Measurements from ENCODE around the gene CDKL2.

DNA sequence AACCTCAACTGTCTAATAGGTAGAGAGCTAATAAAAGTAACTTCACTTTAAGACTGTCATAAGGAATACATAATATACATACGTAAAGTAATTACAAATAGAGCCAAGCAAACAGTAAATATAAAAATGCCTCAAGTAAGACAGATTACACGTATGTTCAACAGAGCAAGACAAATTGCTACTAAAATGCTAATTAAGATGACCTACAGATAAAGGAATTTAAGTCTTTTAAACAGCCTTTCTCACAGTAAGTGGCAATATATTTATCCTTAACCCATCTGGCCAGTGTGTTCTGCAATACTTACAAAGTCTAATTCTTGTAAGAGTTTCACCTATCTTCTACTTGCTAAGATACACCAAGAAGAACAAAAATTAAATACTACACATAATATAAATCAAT, 30.2 kb upstream of the CDKL2 start:
- TF ChIP-seq, protein P1, sequence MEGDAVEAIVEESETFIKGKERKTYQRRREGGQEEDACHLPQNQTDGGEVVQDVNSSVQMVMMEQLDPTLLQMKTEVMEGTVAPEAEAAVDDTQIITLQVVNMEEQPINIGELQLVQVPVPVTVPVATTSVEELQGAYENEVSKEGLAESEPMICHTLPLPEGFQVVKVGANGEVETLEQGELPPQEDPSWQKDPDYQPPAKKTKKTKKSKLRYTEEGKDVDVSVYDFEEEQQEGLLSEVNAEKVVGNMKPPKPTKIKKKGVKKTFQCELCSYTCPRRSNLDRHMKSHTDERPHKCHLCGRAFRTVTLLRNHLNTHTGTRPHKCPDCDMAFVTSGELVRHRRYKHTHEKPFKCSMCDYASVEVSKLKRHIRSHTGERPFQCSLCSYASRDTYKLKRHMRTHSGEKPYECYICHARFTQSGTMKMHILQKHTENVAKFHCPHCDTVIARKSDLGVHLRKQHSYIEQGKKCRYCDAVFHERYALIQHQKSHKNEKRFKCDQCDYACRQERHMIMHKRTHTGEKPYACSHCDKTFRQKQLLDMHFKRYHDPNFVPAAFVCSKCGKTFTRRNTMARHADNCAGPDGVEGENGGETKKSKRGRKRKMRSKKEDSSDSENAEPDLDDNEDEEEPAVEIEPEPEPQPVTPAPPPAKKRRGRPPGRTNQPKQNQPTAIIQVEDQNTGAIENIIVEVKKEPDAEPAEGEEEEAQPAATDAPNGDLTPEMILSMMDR (conservative IDR thresholded peaks at IDR 0.05; ENCODE audit: low read length), result no peak
- TF ChIP-seq EZH2phosphoT487 (IDR thresholded peaks at IDR 0.05; ENCODE audit: borderline replicate concordance), result no peak

All from Loucy (cell line).